ENCODE measurements around the gene ZNF497.
"Not testable (repeated sequence)": the region's sequence is repeated elsewhere in the genome, so short reads cannot be mapped to it uniquely, and the experiment has no call there.

The ZNF497 gene

GRCh38 chr19:58362272-58362994 lies at the start of gene ZNF497:
ZNF497 (minus strand) TSS chr19:58362751; CDS start chr19:58357635, 5,116 bp downstream.
- DNase-seq = peak; percentile 69

DNA sequence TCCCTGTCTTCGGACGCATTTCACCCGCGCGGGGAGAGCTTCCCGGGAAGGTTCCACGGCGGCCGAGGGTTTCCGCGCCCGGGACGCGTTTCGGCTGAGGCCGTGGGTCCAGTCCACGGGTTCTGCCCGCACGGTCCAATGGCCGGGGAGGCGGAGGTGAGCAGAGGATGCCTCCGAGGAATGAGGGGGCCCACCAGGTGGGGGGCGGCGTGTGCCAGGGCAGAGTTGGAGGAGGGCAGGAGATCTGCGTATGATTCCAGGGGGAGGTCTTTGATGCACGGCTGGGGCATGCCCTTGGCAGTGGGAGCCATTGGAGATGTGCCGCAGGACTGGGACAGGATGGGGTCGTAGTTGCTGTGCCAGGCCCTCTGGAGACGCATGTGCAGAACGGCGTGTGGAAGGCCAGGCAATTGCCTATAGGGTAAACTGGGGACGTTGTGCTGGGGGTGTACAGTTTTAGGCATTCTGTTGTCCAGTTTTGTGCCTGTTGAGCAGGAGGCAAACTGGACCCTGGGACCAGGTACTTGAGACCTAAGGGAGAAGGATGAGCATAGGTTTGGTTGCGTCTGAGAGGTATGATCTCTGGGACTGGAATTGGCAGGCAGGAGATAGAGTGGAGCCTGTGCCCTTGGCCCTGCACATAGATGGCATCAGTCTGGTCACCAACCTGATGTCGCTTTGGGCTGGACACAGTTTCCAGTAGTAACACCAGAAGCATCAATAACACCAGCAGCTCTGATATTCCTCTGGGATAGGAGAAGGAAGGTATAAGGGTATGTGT lies 46.6 kb upstream of the ZNF497 start:
- DNase-seq = no peak

DNA sequence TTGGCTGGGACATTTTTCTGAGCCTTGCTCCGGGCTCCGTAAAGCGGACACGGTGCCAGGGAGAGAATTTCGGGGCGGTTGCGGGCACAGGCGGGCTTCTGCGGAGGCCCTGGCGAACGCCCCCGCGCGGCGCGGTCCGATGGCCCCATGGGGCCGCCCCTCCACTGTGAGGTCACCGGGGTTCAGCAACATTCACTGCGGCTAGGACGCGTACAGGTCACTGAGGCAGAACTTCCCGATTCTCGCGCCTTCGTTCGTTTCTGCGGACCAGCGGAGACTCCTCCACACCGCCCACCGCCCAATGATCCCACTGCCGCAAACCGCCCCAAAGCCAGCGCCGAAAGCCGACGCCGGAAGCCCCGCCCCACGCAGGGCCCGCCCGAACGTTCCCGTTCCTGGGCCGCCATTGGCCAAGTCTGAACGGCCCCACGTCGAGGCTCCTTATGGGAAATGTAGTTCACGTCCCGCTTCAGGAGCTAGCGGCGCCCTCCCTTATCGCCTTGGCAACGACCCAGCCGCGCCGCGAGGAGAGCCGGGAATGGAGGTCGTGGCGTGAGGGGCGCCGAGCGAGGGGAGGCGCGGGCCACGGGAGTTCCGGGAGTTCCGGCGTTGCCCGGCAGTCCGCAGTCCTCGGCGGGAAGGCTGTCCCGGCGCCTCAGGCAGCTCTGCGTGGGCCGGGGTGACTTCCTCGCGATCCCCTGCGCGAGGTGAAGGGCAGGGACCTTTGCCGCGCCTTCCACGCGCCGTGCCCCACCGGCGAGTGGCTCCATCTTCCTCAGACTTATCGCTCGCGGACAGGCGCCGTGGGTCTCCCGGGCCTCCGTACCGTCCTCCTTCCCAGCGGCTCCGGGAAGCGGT lies 45.8 kb upstream of the ZNF497 start, which contains the start of gene ZNF584:
Gene ZNF584, plus strand, starts transcription at position 498 of the 858 bp plus-strand sequence. CDS start 499 bp downstream, outside the sequence.
- DNase-seq = peak; percentile 87

- no peak for DNase-seq
Measured at GRCh38 chr19:58407658-58408151, 45.2 kb upstream of the ZNF497 start.

GRCh38 chr19:58406818-58407657 lies 44.5 kb upstream of the ZNF497 start:
- DNase-seq = no peak

DNA sequence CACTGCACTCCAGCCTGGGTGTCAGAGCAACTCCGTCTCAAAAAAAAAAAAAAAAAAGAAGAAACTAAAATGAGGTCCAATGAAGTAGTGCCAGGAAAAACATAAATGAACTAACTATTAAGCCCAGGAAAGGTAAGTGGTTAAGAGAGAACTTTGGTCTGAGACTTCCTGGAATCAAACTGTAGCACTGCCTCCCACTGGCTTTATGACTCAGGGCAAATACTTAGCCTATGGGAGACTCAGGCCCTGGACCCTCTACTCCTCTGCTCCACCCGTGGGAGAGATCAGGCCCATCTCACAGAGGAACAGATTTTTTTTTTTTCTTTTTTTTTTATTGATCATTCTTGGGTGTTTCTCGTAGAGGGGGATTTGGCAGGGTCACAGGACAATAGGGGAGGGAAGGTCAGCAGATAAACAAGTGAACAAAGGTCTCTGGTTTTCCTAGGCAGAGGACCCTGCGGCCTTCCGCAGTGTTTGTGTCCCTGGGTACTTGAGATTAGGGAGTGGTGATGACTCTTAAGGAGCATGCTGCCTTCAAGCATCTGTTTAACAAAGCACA lies 41.4 kb upstream of the ZNF497 start:
- not testable (repeated sequence) for DNase-seq

GRCh38 chr19:58401840-58402421 lies 39.4 kb upstream of the ZNF497 start:
- no peak for DNase-seq

DNA sequence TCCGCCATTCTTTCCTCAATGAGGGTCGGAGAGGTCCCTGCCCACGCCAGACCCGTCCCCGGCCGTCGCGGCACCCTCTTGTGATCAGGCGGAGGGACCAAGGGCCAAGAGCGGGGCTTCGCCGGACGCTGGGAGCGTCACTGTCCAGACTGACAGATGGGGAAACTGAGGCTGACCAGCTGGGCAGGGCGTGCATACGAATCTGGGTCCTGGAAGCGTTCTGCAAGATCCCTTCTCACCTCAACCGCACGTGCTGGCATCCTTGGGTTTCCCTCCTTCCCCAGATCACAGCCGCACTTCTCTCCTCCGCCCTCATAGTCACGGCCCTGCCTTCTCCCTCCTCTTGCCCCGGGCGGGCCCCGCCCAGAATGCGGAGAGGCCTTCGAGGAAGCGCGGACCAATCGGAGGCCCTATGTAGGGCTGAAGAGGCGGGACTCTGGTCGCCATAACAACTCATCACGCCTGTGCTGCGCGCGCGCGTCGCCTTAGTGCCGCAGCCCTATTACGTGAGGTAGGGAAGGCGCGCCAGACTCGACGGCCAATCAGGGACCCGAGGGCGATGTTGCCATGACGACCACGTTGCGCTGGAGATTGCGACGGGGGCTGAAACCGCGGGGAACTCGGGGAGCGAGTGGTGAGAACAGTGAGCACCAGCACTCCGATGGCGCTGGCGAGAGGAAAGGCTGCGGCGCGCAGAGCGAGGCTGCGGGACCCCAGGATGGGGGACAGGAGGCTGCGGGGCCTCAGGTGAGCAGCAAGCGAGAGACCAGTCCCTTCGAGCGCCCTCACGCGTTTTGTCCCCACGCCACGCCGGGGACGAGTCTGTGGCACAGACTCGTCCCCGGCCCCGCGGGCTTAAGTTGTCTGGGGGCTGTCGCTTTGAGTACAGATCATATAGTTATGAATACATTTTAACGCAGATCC lies 38.6 kb upstream of the ZNF497 start:
- peak; percentile 95 for DNase-seq

GRCh38 chr19:58400316-58400915 lies 37.9 kb upstream of the ZNF497 start:
- no peak for DNase-seq

DNA sequence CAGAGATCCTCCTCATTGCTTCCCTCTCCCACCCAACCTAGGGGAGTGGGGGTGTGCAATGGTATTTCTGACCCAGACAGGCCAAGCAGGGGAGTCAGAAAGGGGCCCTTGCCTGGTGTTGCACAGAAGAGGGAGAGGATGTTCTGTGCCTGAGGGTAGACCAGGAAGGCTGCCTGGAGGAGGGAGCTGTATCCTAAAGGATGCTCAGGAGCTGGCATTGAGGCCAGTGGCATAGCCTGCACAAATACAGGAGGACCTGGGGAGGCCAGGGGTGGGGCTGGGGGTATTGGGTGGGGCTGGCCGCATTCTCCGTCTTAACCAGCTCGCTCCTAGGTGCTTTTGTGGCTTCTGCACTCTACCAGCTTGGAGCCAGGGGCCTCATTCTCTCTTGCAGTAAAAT lies 37.4 kb upstream of the ZNF497 start:
- DNase-seq = no peak

- DNase-seq = no peak
Measured at GRCh38 chr19:58398545-58398944, 36.0 kb upstream of the ZNF497 start.

DNA sequence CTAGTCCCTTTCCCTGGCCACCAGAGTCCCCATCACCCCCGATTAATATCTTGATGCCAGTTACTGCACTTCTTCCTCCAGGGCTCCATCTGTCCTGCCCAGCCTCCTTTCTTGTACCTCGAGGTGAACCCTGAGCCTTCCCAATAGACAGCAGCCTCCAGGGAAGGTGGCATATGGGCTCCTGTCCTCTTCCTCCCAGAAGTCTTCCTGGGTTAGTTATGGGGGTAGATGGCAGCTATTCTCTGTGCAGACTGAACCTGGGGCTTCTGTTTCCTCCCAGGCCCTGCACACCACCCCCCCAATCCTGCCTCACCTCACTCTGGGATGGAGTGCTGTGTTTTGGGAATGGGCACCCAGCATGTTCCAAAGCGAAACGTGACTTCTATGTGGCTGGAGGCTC lies 35.5 kb upstream of the ZNF497 start:
- no peak for DNase-seq

GRCh38 chr19:58397533-58398037 lies 35.0 kb upstream of the ZNF497 start:
- no peak for DNase-seq

GRCh38 chr19:58396691-58397532 lies 34.4 kb upstream of the ZNF497 start:
- no peak for DNase-seq

DNA sequence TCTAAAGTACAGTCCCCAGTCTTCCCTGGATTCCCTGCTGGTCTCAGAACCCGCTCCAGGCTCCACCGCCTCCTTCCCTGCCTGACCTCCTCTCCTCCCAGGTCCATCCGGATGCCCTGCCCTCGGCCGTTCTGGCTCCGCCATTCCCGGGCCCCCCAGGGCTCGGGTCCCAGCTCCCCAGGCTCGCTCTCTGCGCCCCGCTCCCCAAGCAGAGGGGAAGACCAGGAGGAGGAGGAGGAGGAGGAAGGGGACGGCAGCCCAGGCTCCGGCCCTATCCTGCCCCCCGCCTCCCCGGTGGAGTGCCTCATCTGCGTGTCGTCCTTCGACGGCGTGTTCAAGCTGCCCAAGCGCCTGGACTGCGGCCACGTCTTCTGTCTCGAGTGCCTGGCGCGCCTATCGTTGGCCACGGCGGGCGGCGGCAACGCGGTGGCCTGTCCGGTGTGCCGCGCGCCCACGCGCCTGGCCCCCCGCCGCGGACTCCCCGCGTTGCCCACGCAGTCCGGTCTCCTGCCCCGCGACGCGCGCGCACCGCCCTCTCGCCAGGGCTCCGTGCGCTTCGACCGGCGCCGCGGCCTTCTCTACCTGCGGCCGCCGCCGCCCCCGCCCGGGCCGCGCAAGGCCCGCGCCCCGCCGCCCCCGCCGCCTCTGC lies 33.6 kb upstream of the ZNF497 start:
- no peak for DNase-seq

- DNase-seq = no peak
Measured at GRCh38 chr19:58395220-58395978, 32.8 kb upstream of the ZNF497 start, which contains the start of gene RNF225. RNF225 (plus strand) TSS chr19:58395656; CDS start chr19:58396090, 434 bp downstream.

GRCh38 chr19:58394821-58395219 lies 32.3 kb upstream of the ZNF497 start:
- no peak for DNase-seq
